ENCODE data around the gene ENTREP1. TPM values are rescaled to one million over a fixed set of nuclear protein-coding genes. Genes with fewer than 3 reads are reported as not detected.

The ENTREP1 gene
- total RNA-seq (2014; rRNA removed; shearing (Covaris generic)) (10.0 and 11.6 TPM in 2 replicates), polyA plus RNA-seq (2016; fragmentation: Nextera tagmentation; extraction: Ambion mirVana) (5.7 and 5.8 TPM in 2 replicates)
- long read RNA-seq: 0 reads

- peak; percentile 61 for TF ChIP-seq POLR2AphosphoS5 (IDR thresholded peaks at IDR 0.05; ENCODE audit: low read depth)
- TF ChIP-seq ZNF462 (CRISPR knock-in tag; IDR thresholded peaks at IDR 0.05): no peak
- Histone ChIP-seq H3K4me3 (peak within 1 kb of the TSS; percentile 82), H3F3A (replicated peaks; ENCODE audit: low read depth) (no peaks in the 10 kb centered on the region), H3K27me3 (ENCODE audit: insufficient read depth) (peaks cover 40% of the 10 kb centered on the region), H4K20me1 (replicated peaks; ENCODE audit: insufficient read depth) (no peaks in the 10 kb centered on the region), H3K4me2 (peak within 1 kb of the TSS; percentile 88), H2AFZ (peak within 1 kb of the TSS; percentile 85), H3K9me2 (ENCODE audit: insufficient read depth) (no peaks in the 10 kb centered on the region), H3K27ac (ENCODE audit: low read depth) (no peak within 1 kb of the TSS), H3K36me3 (ENCODE audit: insufficient read depth) (no peaks in the 10 kb centered on the region), H3K4me1 (ENCODE audit: insufficient read depth) (peaks cover 10% of the 10 kb centered on the region), H3K79me2 (replicated peaks; ENCODE audit: insufficient read depth) (peaks cover 10% of the 10 kb centered on the region; the same call in 1 of the 2 replicates)
- Mint-ChIP-seq H3K4me1 (peaks cover 19% of the 10 kb centered on the region), H3K27me3 (ENCODE audit: insufficient read depth, low read depth, poor library complexity) (peaks cover 28% of the 10 kb centered on the region), H3K4me3 (peak within 1 kb of the TSS; percentile 82), H3K27ac (no peak within 1 kb of the TSS), H3K36me3 (ENCODE audit: low read depth) (no peaks in the 10 kb centered on the region), H3K9me3 (no peaks in the 10 kb centered on the region)
- ATAC-seq: peak; percentile 86
- peak; percentile 85 for DNase-seq (ENCODE audit: low spot score)
Measured at GRCh38 chr9:69324549-69325401, at the start of gene ENTREP1. Gene ENTREP1, plus strand, starts transcription at chr9:69325215. Its CDS starts 95 bp downstream, at chr9:69325310.

- H4K20me1 ChIP-seq (replicated peaks; ENCODE audit: insufficient read depth): no peaks in the 10 kb centered on the region
- H3K27me3 ChIP-seq (ENCODE audit: insufficient read depth): no peaks in the 10 kb centered on the region
- Mint-ChIP-seq H3K9me3 (peaks cover 22% of the 10 kb centered on the region), H3K36me3 (ENCODE audit: low read depth) (peaks cover 6% of the 10 kb centered on the region; the same call in 2 of the 3 replicates), H3K27me3 (ENCODE audit: insufficient read depth, low read depth, poor library complexity) (no peaks in the 10 kb centered on the region), H3K27ac (no peak overlapping the region), H3K4me1 (peaks cover 7% of the 10 kb centered on the region; the same call in 2 of the 3 replicates), H3K4me3 (no peak overlapping the region)
- H3K4me2 ChIP-seq: no peak overlapping the region
- no peaks in the 10 kb centered on the region for H3K36me3 ChIP-seq (ENCODE audit: insufficient read depth)
- H3K79me2 ChIP-seq (replicated peaks; ENCODE audit: insufficient read depth): no peaks in the 10 kb centered on the region
- ATAC-seq (no peak), DNase-seq (ENCODE audit: low spot score) (peak; percentile 10)
- H2AFZ ChIP-seq: no peak overlapping the region
- H3K4me3 ChIP-seq: no peak overlapping the region
- peaks cover 10% of the 10 kb centered on the region for H3K4me1 ChIP-seq (ENCODE audit: insufficient read depth)
- peaks cover 7% of the 10 kb centered on the region for H3K9me2 ChIP-seq (ENCODE audit: insufficient read depth)
- no peaks in the 10 kb centered on the region for H3F3A ChIP-seq (replicated peaks; ENCODE audit: low read depth)
- no peak overlapping the region for H3K27ac ChIP-seq (ENCODE audit: low read depth)
- no peak for TF ChIP-seq ZNF114 (CRISPR knock-in tag; IDR thresholded peaks at IDR 0.05)
- no peak for TF ChIP-seq EZH2phosphoT487 (IDR thresholded peaks at IDR 0.05; ENCODE audit: unreplicated experiment)
- TF ChIP-seq ETS1 (IDR thresholded peaks at IDR 0.05): no peak
- no peak for TF ChIP-seq EZH2 (IDR thresholded peaks at IDR 0.05; ENCODE audit: low read depth, unreplicated experiment)
- TF ChIP-seq POLR2AphosphoS5 (IDR thresholded peaks at IDR 0.05; ENCODE audit: low read depth): no peak
- no peak for TF ChIP-seq NANOG (IDR thresholded peaks at IDR 0.05; ENCODE audit: borderline replicate concordance)
- no peak for TF ChIP-seq ZNF331 (CRISPR knock-in tag; IDR thresholded peaks at IDR 0.05; ENCODE audit: low read depth)
- TF ChIP-seq REST (IDR thresholded peaks at IDR 0.05; ENCODE audit: unreplicated experiment): no peak
Measured at GRCh38 chr9:69276775-69277174, 48.2 kb upstream of the ENTREP1 start.

Data from GM23338 (cell line).